ENCODE measurements around the gene MSX2.

DNA sequence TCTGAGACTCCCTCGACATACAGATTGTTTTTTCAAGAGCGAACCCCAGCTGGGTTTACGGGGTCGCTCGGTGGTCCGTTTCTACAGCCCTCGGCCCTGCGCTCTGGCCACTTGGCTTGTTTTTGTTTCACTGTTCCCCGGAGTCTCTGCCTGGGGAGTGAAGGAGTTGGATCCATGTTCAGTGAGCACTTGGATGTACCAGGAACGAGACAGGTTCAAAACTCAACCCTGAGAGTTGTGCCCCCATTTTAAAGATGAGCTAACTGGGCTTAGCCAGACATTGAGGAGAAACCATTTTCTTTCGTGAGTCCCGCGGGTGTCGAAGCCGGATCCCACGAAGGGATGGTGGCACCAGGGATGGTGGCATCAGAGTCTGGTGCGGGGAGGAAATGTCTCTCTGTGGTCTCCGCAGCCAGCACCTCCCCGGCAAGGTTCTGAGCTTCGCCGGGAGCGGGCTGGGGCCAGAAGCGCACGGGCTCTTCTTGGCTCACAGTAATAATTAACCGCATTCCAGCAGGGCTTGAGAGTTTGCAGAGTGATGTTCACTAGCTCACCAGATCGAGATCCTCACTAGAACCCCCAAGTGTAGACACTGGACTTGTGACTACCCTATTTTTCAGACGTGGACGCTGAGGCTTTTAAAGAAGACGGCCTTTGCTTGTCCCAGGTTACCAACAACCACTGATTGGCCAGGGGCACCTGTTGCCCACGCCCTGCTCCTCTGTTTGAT, 1.0 kb downstream of the MSX2 start:
- TF ChIP-seq, protein P1, sequence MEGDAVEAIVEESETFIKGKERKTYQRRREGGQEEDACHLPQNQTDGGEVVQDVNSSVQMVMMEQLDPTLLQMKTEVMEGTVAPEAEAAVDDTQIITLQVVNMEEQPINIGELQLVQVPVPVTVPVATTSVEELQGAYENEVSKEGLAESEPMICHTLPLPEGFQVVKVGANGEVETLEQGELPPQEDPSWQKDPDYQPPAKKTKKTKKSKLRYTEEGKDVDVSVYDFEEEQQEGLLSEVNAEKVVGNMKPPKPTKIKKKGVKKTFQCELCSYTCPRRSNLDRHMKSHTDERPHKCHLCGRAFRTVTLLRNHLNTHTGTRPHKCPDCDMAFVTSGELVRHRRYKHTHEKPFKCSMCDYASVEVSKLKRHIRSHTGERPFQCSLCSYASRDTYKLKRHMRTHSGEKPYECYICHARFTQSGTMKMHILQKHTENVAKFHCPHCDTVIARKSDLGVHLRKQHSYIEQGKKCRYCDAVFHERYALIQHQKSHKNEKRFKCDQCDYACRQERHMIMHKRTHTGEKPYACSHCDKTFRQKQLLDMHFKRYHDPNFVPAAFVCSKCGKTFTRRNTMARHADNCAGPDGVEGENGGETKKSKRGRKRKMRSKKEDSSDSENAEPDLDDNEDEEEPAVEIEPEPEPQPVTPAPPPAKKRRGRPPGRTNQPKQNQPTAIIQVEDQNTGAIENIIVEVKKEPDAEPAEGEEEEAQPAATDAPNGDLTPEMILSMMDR (conservative IDR thresholded peaks at IDR 0.05; ENCODE audit: low read depth, low read length) = no peak
- no peak for TF ChIP-seq EZH2 (IDR thresholded peaks at IDR 0.05; ENCODE audit: low read length, unreplicated experiment)
